Posterior vena cava (tissue), 2 donors: ENCODE data around the gene TUBB2A. TPM values are rescaled to one million over a fixed set of nuclear protein-coding genes. Genes with fewer than 3 reads are reported as not detected.
A peak's percentile ranks its signal among the peaks of the same experiment; 100 is the strongest.

Experiments used
- DNase-seq: peaks from one replicate; pipeline ENCODE4 v3.0.0-alpha.2; 2020; ENCODE audit warnings: low spot score
- intact Hi-C, 2 donors: fragments of 100-400 bp; cut with DNase I; formaldehyde crosslinking; loops; one replicate each; pipeline versions ENCODE4 v1.14.1 to v1.14.2; 2022 to 2023
- total RNA-seq, 2 donors: library from RNA; stranded (reverse); fragmentation: NEBNext Ultra II Directional; extraction: Animal tissue kit (Norgen Biotek cat#: 25700); gene quantifications; one replicate each; pipeline ENCODE4 v1.2.1, GENCODE V29; 2021
- donor health status: DM: yes; HTN: yes; CAD: no.
- donor health status: DM: yes; HTN: yes; CAD: no.

The TUBB2A gene
- total RNA-seq, 2 donors from 2014 or later, result 58.2 to 73.8 TPM

GRCh38 chr6:3136292-3137011 is 20.9 kb downstream of the TUBB2A start:
- DNase-seq, result no peak
- intact Hi-C loops, result loop anchor here in 1 of 2 donors (5.0 kb wide), 1 partner anchor 1031 kb away; no protein-coding TSS in a partner anchor

GRCh38 chr6:3135668-3136291 is 21.6 kb downstream of the TUBB2A start:
- intact Hi-C loops, result loop anchor here in 1 of 2 donors (5.0 kb wide), 1 partner anchor 1032 kb away; no protein-coding TSS in a partner anchor
- no peak for DNase-seq

GRCh38 chr6:3133515-3133914 is 23.8 kb downstream of the TUBB2A start:
- no peak for DNase-seq
- intact Hi-C loops, result no loop called here

- intact Hi-C loops, result no loop called here
Observed at GRCh38 chr6:3131695-3132094, 25.6 kb downstream of the TUBB2A start.

GRCh38 chr6:3128356-3129108 is 28.8 kb downstream of the TUBB2A start:
- DNase-seq, result no peak
- intact Hi-C loops, result loop anchor here (5.0 to 10.0 kb wide), 2 partner anchors 124 to 126 kb away; partner anchors contain the start of gene PSMG4 (in 1 of the 2)

More at GRCh38 chr6:3131695-3132094, 25.6 kb downstream of the TUBB2A start:
- no peak for DNase-seq

GRCh38 chr6:3125815-3126214 is 31.5 kb downstream of the TUBB2A start:
- intact Hi-C loops, result loop anchor here (5.0 to 10.0 kb wide), 2 partner anchors 126 to 129 kb away; partner anchors contain the start of gene PSMG4 (in 1 of the 2)
- no peak for DNase-seq

- DNase-seq, result no peak
- intact Hi-C loops, result loop anchor here (5.0 to 10.0 kb wide), 2 partner anchors 128 to 130 kb away; partner anchors contain the start of gene PSMG4 (in 1 of the 2)
Observed at GRCh38 chr6:3124667-3125066, 32.7 kb downstream of the TUBB2A start.

- intact Hi-C loops, result loop anchor here in 1 of 2 donors (10.0 kb wide), 1 partner anchor 132 kb away; the partner anchor contains the start of gene PSMG4
- DNase-seq, result no peak
Observed at GRCh38 chr6:3122823-3123182, 34.5 kb downstream of the TUBB2A start.

GRCh38 chr6:3120765-3121089 is 36.6 kb downstream of the TUBB2A start:
- intact Hi-C loops, result loop anchor here in 1 of 2 donors (10.0 kb wide), 1 partner anchor 134 kb away; the partner anchor contains the start of gene PSMG4
- DNase-seq, result no peak

GRCh38 chr6:3119040-3119723 is 38.2 kb downstream of the TUBB2A start:
- DNase-seq, result no peak
- intact Hi-C loops, result no loop called here

GRCh38 chr6:3118353-3119039 is 38.8 kb downstream of the TUBB2A start, which contains the start of gene BPHL:
Gene BPHL (plus strand): TSS chr6:3118711. CDS start chr6:3118741, 30 bp downstream.
- DNase-seq, result peak; percentile 100
- intact Hi-C loops, result no loop called here

GRCh38 chr6:3117912-3118352 is 39.4 kb downstream of the TUBB2A start:
- no peak for DNase-seq
- intact Hi-C loops, result no loop called here

- intact Hi-C loops, result no loop called here
- no peak for DNase-seq
Observed at GRCh38 chr6:3114377-3114776, 43.0 kb downstream of the TUBB2A start.

GRCh38 chr6:3109761-3110160 is 47.6 kb downstream of the TUBB2A start:
- DNase-seq, result no peak
- intact Hi-C loops, result no loop called here

GRCh38 chr6:3108746-3109414 is 48.5 kb downstream of the TUBB2A start:
- no peak for DNase-seq
- intact Hi-C loops, result no loop called here
